Cardiac septum (tissue), 1 donor: Measurements from ENCODE around the gene AGAP2. TPM values are rescaled to one million over a fixed set of nuclear protein-coding genes. Genes with fewer than 3 reads are reported as not detected.

Experiments used
- DNase-seq: peaks from one replicate; pipeline ENCODE4 v3.0.0-alpha.2; 2020; ENCODE audit warnings: low spot score
- intact Hi-C: fragments of 100-400 bp; cut with DNase I; formaldehyde crosslinking; loops from one replicate; pipeline ENCODE4 v1.14.0; 2022
- total RNA-seq: library from RNA; stranded (reverse); fragmentation: NEBNext Ultra II Directional; extraction: Animal tissue kit (Norgen Biotek cat#: 25700); gene quantifications from one replicate; pipeline ENCODE4 v1.2.1, GENCODE V29; 2021
- donor health status: DM: no; HTN: no; CAD: no.

AGAP2 gene
- total RNA-seq, 1 donor from 2014 or later, result 6.1 TPM

DNA sequence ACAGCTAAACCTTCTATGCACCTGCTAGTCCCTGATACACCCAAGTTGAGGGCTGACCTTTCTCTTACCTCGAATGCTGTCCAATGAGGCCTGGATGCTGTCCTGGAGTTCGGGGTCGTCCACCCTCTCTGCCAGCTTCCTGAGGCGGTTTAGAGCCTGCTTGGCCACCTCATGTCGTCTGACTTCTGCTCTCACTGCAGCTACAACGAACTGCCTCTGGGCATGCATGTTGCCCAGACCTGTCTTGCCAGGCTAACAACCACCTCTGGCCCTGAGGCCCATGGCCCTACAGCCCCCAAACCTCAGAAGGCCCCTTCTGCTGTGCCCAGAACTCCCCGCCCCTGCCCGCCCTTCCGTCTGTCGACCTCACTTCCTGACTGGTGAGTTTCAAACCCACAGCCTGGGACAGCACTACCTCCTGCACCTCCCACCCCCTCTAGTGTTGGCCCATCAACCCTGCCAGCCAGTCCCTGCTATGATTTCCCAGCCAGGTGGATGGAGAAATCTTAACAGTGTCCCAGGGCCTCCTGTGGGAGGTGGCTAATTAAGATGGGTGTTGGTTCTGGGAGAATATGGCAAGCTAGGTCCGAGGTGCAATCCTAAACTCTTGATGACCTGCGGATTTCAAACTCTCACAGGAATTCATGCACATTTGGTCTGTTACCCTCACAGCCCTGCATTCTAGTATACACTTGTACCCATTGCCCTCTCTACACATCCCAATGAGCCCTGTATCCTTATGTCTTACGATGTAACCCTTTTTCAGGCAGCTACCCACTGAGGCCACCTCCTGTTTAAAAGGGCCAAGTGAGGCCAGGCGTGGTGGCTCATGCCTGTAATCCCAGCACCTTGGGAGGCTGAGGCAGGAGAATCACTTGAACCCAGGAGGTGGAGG lies 3.5 kb upstream of the AGAP2 start:
- intact Hi-C loops, result no loop called here
- no peak for DNase-seq

DNA sequence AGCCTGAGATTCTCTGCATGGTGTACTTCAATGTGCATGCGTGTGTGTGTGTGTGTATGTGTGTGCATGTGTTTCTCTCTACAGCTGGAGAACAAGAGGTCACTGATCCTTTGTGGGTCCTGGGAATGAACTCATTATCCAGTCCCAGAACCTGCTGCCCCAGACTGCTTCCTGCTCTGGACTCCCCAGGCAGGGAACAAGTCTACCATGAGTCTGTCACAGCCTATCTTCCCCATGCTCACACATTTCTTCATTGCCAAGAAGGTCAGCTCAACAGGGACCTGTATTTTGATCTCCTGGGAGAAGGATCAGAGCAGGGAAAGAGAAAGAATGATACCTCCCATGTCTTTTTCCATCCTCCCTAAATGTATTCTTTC lies 2.9 kb upstream of the AGAP2 start:
- intact Hi-C loops, result no loop called here
- DNase-seq, result no peak

DNA sequence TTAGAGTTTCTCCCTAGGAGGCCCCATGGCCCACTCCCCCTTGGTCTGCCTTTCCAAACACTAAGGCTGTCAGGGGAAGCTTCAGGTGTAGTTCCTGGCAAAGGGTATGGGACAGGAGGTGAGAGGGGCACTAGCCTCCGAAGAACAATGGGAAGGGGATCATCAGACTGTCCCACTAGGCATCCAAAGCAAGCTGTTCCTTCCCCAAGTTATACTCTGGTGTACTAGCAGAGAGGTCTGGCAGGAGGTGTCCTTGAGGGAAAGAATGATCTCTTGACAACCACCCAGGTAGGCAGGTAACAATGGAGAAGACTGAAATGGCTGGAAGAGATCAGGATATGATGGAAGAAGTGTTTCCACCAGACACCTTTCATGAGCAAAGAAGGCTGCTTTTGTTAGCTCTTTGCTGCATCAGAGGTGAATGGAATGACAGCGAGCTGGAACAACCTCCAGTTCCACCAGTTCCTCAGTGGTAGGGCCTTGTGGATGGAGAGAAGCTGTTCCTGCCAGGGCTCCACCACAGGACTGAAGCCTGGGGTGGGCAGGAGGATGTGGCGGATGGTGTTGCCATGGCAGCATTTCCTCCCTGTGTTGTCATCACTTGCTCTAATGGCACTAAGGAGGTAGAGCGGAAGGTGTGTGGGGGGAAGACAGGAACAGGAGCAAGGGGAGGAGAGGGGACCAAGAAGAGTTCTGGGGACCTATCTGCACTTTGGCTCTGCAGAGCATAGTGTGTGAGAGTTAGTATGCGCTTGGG lies 2.3 kb upstream of the AGAP2 start:
- intact Hi-C loops, result no loop called here
- peak; percentile 91 for DNase-seq

DNA sequence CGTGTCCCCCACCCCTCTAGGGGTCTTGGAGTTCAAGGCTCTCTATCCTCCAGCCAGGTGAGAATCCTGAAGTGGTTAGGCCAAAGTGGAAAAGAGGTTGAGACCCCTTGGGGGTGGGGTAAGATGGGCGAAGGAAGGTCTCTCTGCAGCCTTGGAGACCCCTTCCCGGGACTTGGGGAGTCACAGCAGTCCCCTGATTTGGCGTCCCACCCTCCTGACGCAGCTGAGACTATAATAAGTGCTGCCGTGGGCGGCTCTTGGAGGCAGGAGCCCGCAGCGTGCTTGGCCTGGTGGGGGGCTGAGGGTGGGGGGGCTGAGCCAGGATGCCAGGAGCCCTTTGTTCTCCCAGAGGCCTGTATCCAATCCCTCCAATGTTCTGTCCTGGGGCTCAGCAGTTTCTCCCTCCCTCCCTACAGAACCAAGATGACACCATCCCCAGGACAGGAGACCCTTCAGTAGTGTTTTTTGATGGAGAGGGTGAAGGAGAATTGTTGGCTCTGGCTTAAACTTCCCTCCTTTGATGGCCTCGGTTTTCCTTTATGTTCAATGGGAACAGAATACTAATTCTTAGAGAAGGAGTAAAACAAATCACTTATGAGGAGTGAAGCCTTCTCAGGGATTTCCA lies 1.5 kb upstream of the AGAP2 start:
- intact Hi-C loops, result no loop called here
- no peak for DNase-seq

DNA sequence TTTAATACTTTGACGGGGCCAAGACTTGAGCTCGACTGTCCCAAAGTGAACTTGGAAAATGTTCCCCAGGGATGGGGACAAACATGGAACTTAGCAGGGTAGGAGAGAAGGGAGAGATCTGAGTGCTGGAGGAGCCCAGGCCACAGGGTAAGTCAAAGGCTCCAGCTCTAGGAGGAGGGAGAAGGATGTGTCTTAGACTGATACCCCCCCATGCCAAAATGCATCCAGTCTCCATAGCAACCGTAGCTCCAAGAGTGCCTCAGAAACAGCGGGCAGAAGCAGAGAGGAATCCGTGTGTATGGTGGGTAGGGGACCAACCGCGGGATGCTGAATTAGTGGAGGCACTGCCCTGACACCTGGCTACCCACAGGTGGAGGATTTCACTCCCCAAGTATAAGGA lies 845 bp upstream of the AGAP2 start:
- intact Hi-C loops, result no loop called here

DNA sequence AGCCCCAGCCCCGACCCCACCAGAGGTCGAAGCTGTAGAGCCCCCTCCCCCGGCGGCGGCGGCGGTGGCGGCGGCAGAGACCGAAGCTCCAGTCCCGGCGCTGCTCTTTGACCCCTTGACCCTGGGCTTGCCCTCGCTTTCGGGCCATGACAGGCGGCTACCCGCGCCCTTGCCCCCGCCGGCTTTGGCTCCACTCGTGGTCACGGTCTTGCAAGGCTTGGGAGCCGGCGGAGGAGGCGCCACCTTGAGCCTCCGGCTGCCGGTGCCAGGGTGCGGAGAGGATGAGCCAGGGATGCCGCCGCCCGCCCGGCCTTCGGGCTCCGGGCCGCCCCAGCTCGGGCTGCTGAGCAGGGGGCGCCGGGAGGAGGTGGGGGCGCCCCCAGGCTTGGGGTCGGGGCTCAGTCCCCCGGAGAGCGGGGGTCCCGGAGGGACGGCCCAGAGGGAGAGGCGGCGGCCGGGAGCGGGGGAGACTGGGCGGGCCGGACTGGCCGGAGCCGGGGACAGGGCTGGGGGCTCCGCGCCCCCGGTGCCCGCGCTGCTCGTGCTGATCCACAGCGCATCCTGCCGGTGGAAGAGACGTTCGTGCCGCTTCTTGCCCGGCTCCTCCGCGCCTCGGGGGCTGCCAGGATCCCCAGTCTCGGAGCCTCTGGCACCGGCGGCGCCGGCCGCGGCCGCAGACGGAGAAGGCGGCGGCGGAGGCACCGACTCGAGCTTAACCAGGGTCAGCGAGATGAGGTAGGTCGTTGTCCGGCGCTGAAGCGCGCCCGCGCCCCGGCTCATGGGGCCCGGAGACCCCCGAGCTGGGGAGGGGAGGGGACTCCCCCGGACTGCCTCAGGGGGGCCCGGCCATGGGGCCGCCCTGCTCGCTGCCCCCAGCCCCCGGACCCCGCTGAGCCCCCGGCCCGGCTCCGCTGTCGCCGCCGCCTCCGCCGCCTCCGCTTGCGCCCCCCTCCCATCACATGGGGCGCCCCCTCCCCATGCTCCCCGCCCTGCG lies 778 bp downstream of the AGAP2 start:
- DNase-seq, result no peak
- intact Hi-C loops, result no loop called here

More for the DNA sequence above, 845 bp upstream of the AGAP2 start:
- DNase-seq, result no peak

DNA sequence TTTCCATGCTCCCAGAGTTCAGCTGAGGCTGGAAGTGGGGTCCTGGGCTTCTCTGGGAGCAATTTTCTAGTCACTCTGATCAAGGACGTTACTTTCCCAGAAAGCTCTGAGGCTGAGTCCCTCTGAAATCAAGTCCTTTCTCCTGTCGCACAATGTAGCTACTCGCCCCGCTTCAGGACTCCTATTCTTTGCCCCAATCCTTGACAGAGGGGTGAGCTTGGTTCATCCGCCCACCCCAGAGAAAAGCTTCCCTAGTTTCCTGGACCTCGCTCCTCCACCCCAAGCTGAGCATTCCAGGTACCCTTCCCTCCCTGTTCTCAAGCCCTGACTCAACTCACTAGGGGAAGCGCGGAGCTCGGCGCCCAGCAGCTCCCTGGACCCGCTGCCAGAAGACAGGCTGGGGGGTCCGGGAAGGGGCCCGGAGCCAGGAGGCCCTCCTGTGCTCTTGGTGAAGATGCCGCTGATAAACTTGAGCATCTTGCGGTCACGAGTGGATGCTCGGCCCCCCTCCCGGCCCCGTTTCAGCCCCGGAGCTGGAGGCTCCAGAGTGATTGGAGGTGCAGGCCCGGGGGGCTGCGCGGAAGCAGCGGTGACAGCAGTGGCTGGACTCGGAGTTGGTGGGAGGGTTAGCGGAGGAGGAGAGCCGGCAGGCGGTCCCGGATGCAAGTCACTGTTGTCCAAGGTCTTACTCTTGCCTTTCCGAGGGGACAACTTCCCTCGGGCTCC lies 1.6 kb downstream of the AGAP2 start:
- DNase-seq, result no peak
- intact Hi-C loops, result no loop called here

DNA sequence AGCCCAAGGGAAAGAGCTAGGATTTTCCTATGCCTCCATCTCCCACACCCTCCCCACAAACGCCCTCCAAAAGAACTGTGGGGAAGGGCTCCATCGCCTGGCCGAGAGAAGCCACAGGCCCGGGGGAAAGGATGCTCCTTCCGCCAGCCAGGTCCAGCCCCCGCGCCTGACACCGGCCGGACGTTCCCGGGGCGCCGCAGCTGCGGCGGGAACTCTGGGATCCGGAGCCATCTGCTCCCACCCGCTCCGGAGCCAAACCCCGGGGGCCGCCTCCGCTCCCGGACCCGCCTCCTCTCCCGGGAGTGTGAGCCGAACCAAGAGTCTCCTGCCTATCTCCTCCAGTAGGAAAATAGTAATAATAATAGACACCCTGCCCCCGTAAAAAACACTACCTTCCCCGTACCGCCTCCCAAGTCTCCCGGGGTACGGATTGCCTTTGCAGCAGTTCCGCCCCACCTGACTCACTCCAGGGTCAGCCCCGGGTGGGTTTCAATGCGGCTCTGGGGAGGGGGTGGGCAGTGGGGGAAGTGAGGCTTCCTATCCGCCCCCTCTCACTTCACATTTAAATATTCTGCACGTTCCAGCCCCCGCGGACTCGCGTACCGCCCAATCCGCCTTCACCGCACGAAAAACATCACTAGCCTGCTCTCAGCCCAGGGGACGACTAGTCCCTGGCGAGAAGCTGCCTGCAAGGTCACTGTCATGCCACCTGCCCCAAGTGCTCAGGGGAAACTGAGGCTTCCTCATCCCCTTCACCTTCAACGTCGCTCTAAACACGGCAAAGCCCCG lies 2.4 kb downstream of the AGAP2 start:
- no peak for DNase-seq
- intact Hi-C loops, result no loop called here

DNA sequence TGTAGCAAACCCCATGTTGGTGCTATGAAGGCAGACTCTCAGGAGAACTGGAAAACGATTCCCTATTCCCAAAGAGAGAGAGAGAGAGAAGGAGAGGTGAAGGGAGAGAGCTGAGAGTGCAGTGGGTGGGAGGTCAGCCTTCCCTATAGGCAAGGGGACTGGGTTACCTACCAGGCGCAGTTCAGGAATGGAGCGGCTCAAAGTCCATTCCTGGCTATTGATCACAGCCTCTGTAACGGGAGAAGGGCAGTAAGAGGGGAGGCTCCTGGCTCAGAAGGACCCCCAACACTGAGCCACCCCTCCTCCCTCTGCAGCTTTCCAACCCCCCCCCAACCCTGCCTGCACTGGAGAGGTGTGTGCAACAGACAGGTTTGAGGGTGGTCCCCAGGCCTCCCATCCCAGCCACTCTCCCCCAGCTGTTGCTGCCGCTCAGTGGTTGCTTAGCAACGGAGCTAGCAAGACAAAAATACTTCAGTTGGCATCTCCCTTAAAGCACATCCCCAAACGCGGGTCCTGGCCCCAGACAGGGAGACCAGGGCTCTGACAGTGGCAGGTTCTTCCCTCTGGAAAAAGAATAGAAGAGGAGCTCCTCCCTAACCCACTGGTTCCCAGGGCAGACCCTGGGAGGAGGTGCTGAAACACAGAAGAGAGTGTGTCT lies 3.2 kb downstream of the AGAP2 start:
- intact Hi-C loops, result no loop called here
- no peak for DNase-seq

DNA sequence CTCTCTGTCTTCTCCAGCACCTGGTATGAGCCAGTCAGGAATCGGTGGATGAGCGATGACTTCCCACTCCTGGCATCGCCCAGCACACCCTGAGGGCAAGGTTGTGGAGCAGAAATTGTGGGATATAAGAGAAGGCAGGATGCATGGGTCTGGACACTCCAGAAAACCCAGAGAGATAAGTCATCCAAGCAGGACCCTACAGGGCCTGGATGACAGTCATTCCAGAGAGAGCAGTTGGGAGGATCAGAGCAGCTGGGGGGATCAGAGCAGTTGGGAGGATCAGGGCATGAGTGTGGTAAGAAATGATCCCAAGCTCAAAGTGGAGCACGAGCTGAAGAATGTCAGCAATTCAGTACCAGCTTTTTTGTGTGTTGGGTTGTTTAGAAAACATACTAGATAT lies 4.0 kb downstream of the AGAP2 start:
- intact Hi-C loops, result no loop called here
- no peak for DNase-seq

DNA sequence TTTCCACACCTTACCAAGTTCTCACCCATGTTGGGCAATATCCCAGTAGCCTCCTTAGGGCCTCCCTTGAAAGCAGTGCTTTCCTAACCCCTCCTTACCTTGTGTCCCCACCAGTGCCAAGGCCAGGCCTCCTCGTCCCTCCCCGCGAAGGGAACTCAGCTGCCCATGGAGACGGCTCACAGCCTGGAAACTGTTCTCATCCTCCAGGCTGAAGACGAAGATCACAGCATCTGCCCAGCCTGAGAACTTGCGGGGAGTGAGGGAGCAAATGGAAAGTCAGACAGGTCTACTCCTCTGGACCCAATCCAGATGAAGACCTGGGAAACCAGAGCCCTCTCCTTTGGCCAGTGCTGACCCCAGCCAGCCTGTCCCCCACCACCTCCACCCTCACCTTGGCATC lies 4.6 kb downstream of the AGAP2 start:
- intact Hi-C loops, result no loop called here

DNA sequence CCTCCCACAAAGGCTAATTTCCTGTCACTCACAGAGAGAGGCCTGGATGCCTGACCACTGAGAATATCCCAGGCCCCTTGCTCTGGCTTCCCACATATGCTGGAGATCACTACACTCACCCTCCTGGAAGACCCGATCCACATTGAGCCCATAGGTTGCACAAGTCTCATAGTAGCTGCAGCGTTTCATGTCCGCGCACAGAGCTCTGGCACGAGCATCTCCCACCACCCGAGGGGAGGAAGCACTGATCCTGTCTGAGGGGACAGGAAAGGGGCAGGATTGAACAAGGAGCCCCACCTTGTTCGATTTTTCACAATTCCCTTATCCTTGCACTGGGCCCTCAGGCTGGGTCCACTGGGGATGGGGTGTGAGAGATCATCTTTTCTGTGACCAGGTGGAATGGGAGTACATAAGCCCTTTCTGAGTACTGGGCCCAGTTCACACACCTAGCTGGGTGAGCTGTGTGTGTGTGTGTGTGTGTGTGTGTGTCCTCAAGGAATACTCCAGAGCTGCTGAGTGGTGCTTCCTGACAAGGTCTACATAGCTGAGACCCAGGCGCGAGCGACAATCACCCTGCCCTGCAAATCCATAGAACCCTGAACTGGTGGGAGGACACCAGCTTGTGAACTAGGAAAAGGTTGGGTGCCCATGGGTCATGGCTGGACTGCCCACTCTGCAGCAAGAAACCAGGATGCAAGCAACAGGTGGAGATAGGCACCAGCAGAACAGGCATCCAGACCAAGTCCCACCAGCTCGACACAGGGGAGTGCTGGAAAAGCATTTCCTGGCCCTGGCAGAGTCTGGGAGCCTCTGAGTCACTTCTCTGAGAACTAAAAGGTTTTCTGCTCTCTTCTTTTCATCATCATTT lies 5.6 kb downstream of the AGAP2 start:
- DNase-seq, result no peak
- intact Hi-C loops, result no loop called here

More for the DNA sequence above, 4.6 kb downstream of the AGAP2 start:
- no peak for DNase-seq

DNA sequence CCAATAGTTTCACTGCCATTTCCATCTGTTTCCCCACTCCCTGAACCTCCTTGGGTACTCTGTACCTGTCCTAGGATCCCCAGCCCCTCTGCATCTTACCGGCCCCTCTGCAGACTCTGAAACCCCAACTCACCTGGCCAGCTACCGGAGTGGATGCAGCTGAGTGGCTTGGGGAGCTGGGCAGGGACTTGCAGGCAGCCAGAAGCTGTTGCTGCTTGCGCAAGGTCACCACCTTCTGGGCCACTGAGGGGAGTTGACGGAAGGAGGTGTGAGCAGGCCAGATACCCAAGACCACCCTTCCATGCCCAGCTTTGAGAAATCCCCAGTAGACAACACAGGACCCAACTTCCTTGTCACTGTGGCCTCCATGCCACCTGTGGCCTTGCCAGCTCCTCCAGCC lies 6.3 kb downstream of the AGAP2 start:
- no peak for DNase-seq
- intact Hi-C loops, result no loop called here

DNA sequence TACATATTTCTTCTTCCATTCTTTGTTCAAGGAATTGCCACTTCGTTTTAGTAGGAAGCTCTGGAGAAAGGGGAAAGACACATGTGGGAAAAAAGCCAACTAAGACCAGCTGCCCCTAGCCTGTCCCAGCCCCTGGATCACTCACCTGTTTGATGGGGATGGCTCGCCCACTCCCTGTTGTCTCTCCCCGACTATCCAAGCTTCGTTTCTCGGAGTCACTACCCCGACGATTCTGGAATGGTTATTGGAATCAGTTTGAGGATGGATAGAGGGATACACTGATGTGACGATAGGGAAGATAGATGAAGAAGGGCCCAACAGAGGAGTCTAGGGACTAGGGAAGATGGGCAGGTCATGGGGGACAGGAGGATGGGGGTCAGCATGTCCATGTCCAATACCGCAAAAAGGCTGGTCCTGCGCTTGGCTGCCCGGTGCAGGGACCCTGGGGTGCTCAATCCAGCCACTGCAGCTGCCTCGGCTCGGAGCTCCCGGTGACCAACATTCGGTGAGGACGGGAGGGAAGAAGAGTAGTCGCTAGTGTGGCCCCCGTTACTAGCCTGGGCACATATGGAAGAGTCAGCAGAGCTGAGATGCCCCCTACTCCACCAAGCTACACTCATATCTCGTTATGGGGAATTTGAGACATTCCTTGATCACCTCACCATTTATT lies 7.0 kb downstream of the AGAP2 start:
- DNase-seq, result no peak
- intact Hi-C loops, result no loop called here

DNA sequence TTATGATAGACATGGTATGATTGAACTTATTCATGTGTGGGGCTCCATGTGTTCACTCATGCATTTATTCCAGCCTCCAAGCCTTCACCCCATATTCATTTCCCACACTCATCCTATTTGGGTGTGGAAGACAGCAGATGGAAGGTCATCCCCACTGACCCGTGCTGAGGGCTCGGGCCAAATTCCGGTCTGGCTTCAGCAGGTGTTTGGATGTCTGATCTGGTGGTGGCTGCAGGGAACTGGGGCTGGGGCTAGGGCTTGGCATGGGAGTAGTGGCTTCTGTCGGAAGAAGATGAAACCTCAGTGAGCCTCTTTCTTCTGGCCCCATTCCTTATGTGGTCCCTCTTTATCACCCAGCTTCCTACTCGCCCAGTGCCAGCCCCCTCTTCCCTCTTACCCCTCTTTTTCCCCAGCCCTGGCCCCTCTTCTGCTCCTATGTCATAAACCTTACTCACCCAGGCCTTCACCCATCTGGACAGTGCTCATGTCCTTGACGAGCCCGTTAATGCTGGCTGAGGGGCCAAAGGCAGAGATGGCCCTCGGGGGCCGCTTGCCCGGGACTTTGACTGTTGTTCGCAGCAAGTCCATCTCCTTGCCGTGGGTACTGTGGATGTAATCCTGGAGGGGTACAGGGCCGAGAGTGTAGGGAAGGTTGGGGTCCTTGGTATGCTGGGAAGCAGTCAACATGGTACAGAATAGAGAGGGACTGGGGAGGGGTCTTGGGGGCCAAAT lies 8.0 kb downstream of the AGAP2 start:
- no peak for DNase-seq
- intact Hi-C loops, result no loop called here
